ENCODE data around the gene SELENOT. TPM values are rescaled to one million over a fixed set of nuclear protein-coding genes. Genes with fewer than 3 reads are reported as not detected.
A peak's percentile ranks its signal among the peaks of the same experiment; 100 is the strongest.
"Not testable (repeated sequence)": the region's sequence is repeated elsewhere in the genome, so short reads cannot be mapped to it uniquely, and the experiment has no call there.

The SELENOT gene
- total RNA-seq, 1 donor from 2014 or later, result 49.2 TPM

DNA sequence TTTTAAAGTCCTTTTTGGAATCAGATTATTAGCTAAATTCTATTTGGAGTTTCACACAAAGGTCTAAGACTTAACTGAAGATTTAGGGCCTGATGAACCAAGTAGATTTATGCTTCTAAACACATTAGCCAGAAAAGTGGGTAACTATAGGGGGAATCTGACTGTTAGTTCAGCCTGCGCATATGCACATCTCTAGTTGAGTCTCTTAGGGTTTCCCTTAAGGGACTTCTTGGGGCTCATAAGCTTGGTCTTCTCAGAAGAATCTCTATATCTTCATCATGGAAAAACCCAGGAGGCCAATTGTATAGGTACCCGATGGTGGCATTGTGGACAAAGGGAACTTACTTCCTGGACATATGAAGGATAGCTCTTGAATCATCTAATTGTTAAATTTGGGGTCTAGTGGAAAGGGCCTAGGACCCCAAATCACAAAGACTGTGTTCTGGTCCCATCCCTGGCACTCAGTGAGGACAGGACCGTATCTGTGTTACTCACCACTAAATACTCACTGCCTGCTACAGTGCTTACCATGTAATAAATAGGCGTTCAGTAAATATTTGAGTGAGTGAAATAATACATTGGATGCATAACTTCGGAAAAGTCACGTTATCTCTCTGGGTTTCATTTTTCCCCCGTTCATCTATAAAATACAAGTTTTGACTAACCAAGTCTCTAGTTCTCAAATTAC, 17.0 kb downstream of the SELENOT start:
- H3K27ac Mint-ChIP-seq, result no peak overlapping the region
- peaks cover 23% of the 10 kb centered on the region for H3K4me1 Mint-ChIP-seq
- no peak overlapping the region for H3K4me3 Mint-ChIP-seq
- no peak for DNase-seq (ENCODE audit: low spot score in 2 of 2, unreplicated experiment in 2 of 2)
- H3K36me3 Mint-ChIP-seq, result peaks cover 18% of the 10 kb centered on the region
- H3K27me3 Mint-ChIP-seq (ENCODE audit: low read depth), result no peaks in the 10 kb centered on the region
- no peak for TF ChIP-seq CTCF (IDR thresholded peaks at IDR 0.05; ENCODE audit: unreplicated experiment)
- no peaks in the 10 kb centered on the region for H3K9me3 Mint-ChIP-seq

GRCh38 chr3:150622955-150623354, 19.8 kb downstream of the SELENOT start:
- peaks cover 25% of the 10 kb centered on the region for H3K4me1 Mint-ChIP-seq
- H3K4me3 Mint-ChIP-seq; H3K27ac Mint-ChIP-seq; H3K9me3 Mint-ChIP-seq; H3K27me3 Mint-ChIP-seq (ENCODE audit: low read depth); DNase-seq (ENCODE audit: low spot score in 2 of 2, unreplicated experiment in 2 of 2): not testable (repeated sequence)
- H3K36me3 Mint-ChIP-seq, result peaks cover 26% of the 10 kb centered on the region

DNA sequence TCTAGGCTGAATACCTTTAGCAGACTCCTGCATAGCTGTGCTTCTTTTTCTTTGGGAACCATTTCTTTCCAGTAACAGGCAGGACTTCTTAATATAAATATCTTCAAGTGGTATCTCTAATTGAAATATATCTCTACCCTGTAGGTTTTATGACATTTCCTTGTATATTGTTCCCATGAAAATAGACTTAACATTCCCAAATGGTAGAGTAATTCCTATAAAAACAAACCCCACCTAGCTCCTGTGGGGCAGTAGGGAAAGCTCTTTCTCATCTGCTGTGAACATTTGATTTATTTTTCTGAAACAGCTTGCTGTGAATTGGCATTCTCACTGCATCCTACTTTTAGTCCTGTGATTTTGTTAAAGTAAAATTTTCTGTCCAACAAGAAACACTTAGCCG, 20.8 kb downstream of the SELENOT start:
- Mint-ChIP-seq H3K4me3 (no peak overlapping the region), H3K4me1 (peaks cover 25% of the 10 kb centered on the region), H3K36me3 (peaks cover 20% of the 10 kb centered on the region), H3K27me3 (ENCODE audit: low read depth) (no peaks in the 10 kb centered on the region), H3K9me3 (no peaks in the 10 kb centered on the region), H3K27ac (peak overlapping the region; percentile 69)
- no peak for DNase-seq (ENCODE audit: low spot score in 2 of 2, unreplicated experiment in 2 of 2)
- TF ChIP-seq CTCF (IDR thresholded peaks at IDR 0.05; ENCODE audit: unreplicated experiment), result no peak

DNA sequence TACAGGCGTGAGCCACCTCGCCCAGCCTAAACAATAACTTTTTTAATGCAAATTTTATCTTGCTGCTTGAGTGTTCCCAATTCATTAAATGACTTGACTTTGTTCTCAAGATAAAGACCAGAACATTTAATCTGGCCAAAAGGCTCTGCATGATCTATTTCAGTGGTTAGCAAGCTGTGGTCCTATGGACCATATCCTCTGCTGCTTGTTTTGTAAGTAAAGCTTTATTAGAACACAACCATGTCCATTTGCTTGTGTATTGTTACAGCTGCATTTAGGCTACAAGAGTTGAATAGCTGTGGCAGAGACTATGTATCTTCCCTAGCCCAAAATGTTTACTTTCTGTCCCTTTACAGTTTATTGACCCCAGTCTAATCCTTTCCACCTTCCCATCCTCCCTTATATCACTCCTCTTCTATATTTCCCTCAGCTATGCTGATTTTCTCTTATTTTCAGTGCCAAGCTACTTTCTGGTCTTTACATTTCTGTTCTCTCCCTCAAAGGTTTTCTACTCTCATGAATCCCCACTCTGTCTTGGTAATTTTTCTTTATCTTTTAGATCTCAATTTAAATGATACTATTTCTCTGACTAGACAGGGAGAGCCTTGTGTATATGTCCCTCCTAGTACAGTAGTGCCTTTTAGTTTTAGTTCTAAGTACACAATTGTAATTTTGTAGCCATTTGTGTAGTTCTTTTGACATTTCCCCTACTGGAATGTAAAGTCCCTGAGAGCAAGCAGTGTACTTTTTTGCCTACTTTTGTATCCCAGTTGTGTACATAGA, 23.2 kb downstream of the SELENOT start:
- Mint-ChIP-seq H3K4me3 (no peak overlapping the region), H3K9me3 (no peaks in the 10 kb centered on the region), H3K4me1 (peaks cover 24% of the 10 kb centered on the region), H3K27me3 (ENCODE audit: low read depth) (no peaks in the 10 kb centered on the region), H3K36me3 (peaks cover 26% of the 10 kb centered on the region), H3K27ac (no peak overlapping the region)
- DNase-seq (ENCODE audit: low spot score in 2 of 2, unreplicated experiment in 2 of 2), result no peak
- no peak for TF ChIP-seq CTCF (IDR thresholded peaks at IDR 0.05; ENCODE audit: unreplicated experiment)

- Mint-ChIP-seq H3K9me3 (no peaks in the 10 kb centered on the region), H3K36me3 (peaks cover 28% of the 10 kb centered on the region), H3K4me1 (peaks cover 19% of the 10 kb centered on the region), H3K27me3 (ENCODE audit: low read depth) (no peaks in the 10 kb centered on the region), H3K4me3 (no peak overlapping the region), H3K27ac (no peak overlapping the region)
- no peak for DNase-seq (ENCODE audit: low spot score in 2 of 2, unreplicated experiment in 2 of 2)
- TF ChIP-seq CTCF (IDR thresholded peaks at IDR 0.05; ENCODE audit: unreplicated experiment), result no peak
Observed at GRCh38 chr3:150627557-150627956, 24.4 kb downstream of the SELENOT start.

DNA sequence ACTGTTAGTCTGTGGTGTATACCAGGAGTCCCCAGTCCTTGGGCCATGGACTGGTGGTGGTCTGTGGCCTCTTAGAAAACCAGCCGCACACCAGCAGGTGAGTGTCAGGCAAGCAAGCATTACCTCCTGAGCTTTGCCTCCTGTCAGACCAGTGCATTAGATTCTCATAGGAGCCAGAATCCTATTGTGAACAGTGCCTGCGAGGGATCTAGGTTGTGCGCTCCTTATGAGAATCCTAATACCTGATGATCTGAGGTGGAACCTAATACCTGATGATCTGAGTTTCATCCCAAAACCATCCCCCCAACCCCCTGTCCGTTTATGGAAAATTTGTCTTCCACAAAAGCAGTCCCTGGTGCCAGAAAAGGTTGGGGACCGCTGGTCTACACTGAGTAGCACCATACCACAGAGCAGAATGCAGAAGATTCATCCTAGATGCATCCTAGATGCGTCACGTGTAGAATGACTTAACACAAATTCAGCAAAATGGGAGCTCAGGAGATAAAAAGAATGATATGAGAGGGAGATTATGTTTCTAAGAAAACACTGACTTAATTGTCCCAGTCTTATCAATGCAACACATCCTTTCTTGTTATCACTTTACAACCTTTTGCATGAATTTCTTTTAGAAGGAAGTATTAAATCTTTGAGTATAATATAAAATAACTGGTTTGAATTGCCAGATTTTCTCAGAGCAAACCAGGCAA, 28.5 kb downstream of the SELENOT start:
- no peak overlapping the region for H3K27ac Mint-ChIP-seq
- H3K4me3 Mint-ChIP-seq, result no peak overlapping the region
- H3K9me3 Mint-ChIP-seq, result no peaks in the 10 kb centered on the region
- DNase-seq (ENCODE audit: low spot score in 2 of 2, unreplicated experiment in 2 of 2), result no peak
- no peak for TF ChIP-seq CTCF (IDR thresholded peaks at IDR 0.05; ENCODE audit: unreplicated experiment)
- no peaks in the 10 kb centered on the region for H3K27me3 Mint-ChIP-seq (ENCODE audit: low read depth)
- H3K4me1 Mint-ChIP-seq, result peaks cover 2% of the 10 kb centered on the region
- peaks cover 16% of the 10 kb centered on the region for H3K36me3 Mint-ChIP-seq

Data from mesothelial cell of epicardium (in vitro differentiated cells).